Measurements from ENCODE around the gene AMPD3. TPM values are rescaled to one million over a fixed set of nuclear protein-coding genes. Genes with fewer than 3 reads are reported as not detected.

AMPD3 gene
- total RNA-seq, 1 experiment from 2014 or later, result 3.8 TPM

DNA sequence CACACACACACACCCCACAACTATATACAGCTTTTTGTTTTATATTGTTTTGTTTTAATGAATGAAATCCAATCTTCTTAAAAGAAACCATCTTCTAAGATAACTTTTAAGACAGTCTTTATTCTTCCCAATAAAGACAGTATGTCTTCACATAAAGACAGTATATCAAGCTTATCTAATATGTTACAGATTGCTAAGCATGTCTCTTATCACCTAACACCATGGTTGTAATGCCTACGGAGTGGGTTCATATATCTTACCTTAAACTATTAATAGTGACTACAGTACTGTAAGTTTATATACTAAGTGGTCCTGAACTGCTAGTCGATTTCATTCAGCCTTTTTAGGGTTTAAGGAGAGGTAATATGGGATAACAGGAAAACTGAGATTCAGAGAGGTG is 77.5 kb downstream of the AMPD3 start:
- no peaks in the 10 kb centered on the region for H3K27me3 ChIP-seq (ENCODE audit: control insufficient read depth, insufficient read depth, low read length)
- H3K4me3 ChIP-seq (ENCODE audit: insufficient read depth, low read depth, low read length), result no peak overlapping the region
- DNase-seq, result no peak
- H3K36me3 ChIP-seq (replicated peaks; ENCODE audit: control insufficient read depth, insufficient read depth, low read length), result peaks cover 2% of the 10 kb centered on the region

- no peak for DNase-seq
- 0 out of 2 replicates have a peak, but pooled peaks cover 2% of the 10 kb centered on the region for H3K36me3 ChIP-seq (replicated peaks; ENCODE audit: control insufficient read depth, insufficient read depth, low read length)
- H3K27me3 ChIP-seq (ENCODE audit: control insufficient read depth, insufficient read depth, low read length), result no peaks in the 10 kb centered on the region
- no peak overlapping the region for H3K4me3 ChIP-seq (ENCODE audit: insufficient read depth, low read depth, low read length)
Observed at GRCh38 chr11:10533323-10533722, 78.3 kb downstream of the AMPD3 start.

GRCh38 chr11:10534316-10534715 is 79.3 kb downstream of the AMPD3 start:
- H3K4me3 ChIP-seq (ENCODE audit: insufficient read depth, low read depth, low read length), result no peak overlapping the region
- H3K36me3 ChIP-seq (replicated peaks; ENCODE audit: control insufficient read depth, insufficient read depth, low read length), result 0 out of 2 replicates have a peak, but pooled peaks cover 2% of the 10 kb centered on the region
- DNase-seq, result no peak
- H3K27me3 ChIP-seq (ENCODE audit: control insufficient read depth, insufficient read depth, low read length), result no peaks in the 10 kb centered on the region

DNA sequence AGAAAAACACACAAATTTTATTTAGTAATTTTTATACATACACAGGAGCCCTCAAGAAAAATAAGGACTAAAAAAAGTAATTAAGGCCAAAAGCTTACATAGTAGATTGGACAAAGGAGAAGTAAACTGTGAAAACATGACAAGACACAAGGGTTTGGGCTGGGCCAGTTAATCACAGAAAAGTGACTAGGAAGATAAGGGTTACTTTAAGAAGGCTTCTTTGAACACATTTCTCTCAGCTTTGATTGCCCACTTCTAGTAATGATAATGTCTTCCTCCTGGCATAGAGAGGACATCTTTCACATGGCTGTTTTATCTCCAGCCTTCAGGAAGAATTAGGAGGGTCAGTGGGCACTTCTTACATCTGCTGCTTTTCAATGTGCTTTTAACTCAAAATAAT is 82.5 kb downstream of the AMPD3 start:
- H3K27me3 ChIP-seq (ENCODE audit: control insufficient read depth, insufficient read depth, low read length), result peaks cover 2% of the 10 kb centered on the region; the same call in 1 of the 2 replicates
- no peaks in the 10 kb centered on the region for H3K36me3 ChIP-seq (replicated peaks; ENCODE audit: control insufficient read depth, insufficient read depth, low read length)
- no peak overlapping the region for H3K4me3 ChIP-seq (ENCODE audit: insufficient read depth, low read depth, low read length)
- no peak for DNase-seq

DNA sequence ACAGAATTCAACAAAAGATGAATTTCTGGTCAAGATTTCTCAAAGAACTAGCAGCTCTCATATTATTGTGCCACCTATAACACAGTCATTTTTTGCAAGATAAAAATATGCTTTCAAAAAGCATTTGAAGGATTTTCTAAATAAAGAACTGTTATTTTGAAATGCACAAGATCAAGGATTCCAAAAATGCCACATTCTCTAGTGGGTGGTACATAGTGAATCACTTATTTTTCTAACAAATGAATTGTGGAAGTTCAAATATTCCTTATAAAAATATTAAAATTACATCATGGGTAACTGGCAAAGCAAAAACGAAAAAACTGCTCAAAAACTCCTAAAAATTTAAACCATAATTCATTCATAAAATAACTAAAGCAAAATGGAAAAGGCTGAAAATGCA is 83.9 kb downstream of the AMPD3 start:
- Histone ChIP-seq H3K27me3 (ENCODE audit: control insufficient read depth, insufficient read depth, low read length) (peaks cover 2% of the 10 kb centered on the region; the same call in 1 of the 2 replicates), H3K4me3 (ENCODE audit: insufficient read depth, low read depth, low read length) (no peak overlapping the region), H3K36me3 (replicated peaks; ENCODE audit: control insufficient read depth, insufficient read depth, low read length) (no peaks in the 10 kb centered on the region)
- DNase-seq, result no peak

DNA sequence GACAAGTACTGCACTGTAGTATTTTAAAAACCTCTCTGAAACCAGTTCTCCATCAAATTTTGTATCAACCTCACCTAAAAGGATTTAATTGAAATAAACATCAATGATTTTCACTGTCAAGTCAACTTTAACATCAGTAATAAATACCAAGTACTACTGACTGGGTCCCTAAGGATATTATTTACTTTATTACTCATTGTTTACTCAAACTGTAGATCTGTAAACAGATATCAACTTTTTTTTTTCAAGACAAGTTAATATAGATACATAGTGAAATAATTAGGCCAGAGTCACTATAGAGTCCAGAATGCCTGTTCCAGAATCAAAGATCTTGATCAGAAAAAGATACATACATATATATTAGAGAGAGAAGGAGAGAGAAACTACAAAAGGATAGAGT is 84.3 kb downstream of the AMPD3 start:
- Histone ChIP-seq H3K27me3 (ENCODE audit: control insufficient read depth, insufficient read depth, low read length) (peaks cover 2% of the 10 kb centered on the region; the same call in 1 of the 2 replicates), H3K4me3 (ENCODE audit: insufficient read depth, low read depth, low read length) (no peak overlapping the region), H3K36me3 (replicated peaks; ENCODE audit: control insufficient read depth, insufficient read depth, low read length) (no peaks in the 10 kb centered on the region)
- no peak for DNase-seq

DNA sequence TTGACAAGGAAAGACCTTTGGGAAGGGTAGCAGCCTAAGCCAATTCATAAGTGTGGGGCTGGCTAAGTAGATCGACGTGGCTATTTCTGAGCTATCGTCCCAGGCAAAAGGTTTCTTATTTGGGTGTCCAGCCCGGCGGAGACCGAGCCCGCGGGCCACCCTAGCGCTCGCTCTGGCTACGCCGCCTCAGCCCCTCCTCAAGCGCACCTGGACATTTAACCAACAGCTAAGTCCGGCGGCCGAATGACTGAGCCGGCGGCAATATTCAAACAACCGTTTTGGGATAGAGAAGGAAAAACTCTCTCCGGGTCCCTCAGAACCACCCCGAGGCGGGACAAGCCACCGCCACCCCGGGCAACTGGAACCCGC is 85.5 kb downstream of the AMPD3 start:
- peaks cover 2% of the 10 kb centered on the region; the same call in 1 of the 2 replicates for H3K27me3 ChIP-seq (ENCODE audit: control insufficient read depth, insufficient read depth, low read length)
- peak overlapping the region; percentile 89 for H3K4me3 ChIP-seq (ENCODE audit: insufficient read depth, low read depth, low read length)
- no peaks in the 10 kb centered on the region for H3K36me3 ChIP-seq (replicated peaks; ENCODE audit: control insufficient read depth, insufficient read depth, low read length)
- DNase-seq, result no peak

GRCh38 chr11:10540915-10541560 is 86.0 kb downstream of the AMPD3 start, which contains the start of gene RNF141:
Gene RNF141, minus strand, starts transcription at chr11:10541187. Its CDS starts 7,029 bp downstream, at chr11:10534158.
- DNase-seq, result peak; percentile 97
- H3K27me3 ChIP-seq (ENCODE audit: control insufficient read depth, insufficient read depth, low read length), result peaks cover 2% of the 10 kb centered on the region; the same call in 1 of the 2 replicates
- peak within 1 kb of the TSS; percentile 89 for H3K4me3 ChIP-seq (ENCODE audit: insufficient read depth, low read depth, low read length)
- no peaks in the 10 kb centered on the region for H3K36me3 ChIP-seq (replicated peaks; ENCODE audit: control insufficient read depth, insufficient read depth, low read length)

DNA sequence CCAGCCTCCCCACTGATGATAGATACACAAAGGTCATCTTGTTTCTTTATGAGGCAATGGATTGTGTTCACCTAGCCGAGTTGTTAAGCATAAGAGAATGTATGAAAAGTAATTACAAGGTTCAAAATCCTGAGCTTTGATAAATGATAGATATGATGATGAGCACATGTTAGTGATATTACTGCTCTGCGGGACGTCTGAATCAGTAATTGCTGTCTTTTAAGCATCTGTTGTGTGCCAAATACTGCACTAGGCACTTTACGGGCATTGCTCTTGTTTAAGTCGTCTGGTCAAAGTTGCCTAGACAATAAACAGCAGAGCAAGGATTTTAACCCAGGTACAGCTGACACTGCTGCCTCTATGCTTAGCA is 86.5 kb downstream of the AMPD3 start:
- peaks cover 2% of the 10 kb centered on the region; the same call in 1 of the 2 replicates for H3K27me3 ChIP-seq (ENCODE audit: control insufficient read depth, insufficient read depth, low read length)
- peak overlapping the region; percentile 42 for H3K4me3 ChIP-seq (ENCODE audit: insufficient read depth, low read depth, low read length)
- H3K36me3 ChIP-seq (replicated peaks; ENCODE audit: control insufficient read depth, insufficient read depth, low read length), result no peaks in the 10 kb centered on the region
- peak; percentile 18 for DNase-seq

- Histone ChIP-seq H3K36me3 (replicated peaks; ENCODE audit: control insufficient read depth, insufficient read depth, low read length) (no peaks in the 10 kb centered on the region), H3K27me3 (ENCODE audit: control insufficient read depth, insufficient read depth, low read length) (peaks cover 2% of the 10 kb centered on the region; the same call in 1 of the 2 replicates), H3K4me3 (ENCODE audit: insufficient read depth, low read depth, low read length) (no peak overlapping the region)
- no peak for DNase-seq
Observed at GRCh38 chr11:10542776-10543175, 87.7 kb downstream of the AMPD3 start.

GRCh38 chr11:10543782-10544181 is 88.7 kb downstream of the AMPD3 start:
- H3K27me3 ChIP-seq (ENCODE audit: control insufficient read depth, insufficient read depth, low read length), result peaks cover 2% of the 10 kb centered on the region; the same call in 1 of the 2 replicates
- H3K36me3 ChIP-seq (replicated peaks; ENCODE audit: control insufficient read depth, insufficient read depth, low read length), result no peaks in the 10 kb centered on the region
- DNase-seq, result no peak
- no peak overlapping the region for H3K4me3 ChIP-seq (ENCODE audit: insufficient read depth, low read depth, low read length)

DNA sequence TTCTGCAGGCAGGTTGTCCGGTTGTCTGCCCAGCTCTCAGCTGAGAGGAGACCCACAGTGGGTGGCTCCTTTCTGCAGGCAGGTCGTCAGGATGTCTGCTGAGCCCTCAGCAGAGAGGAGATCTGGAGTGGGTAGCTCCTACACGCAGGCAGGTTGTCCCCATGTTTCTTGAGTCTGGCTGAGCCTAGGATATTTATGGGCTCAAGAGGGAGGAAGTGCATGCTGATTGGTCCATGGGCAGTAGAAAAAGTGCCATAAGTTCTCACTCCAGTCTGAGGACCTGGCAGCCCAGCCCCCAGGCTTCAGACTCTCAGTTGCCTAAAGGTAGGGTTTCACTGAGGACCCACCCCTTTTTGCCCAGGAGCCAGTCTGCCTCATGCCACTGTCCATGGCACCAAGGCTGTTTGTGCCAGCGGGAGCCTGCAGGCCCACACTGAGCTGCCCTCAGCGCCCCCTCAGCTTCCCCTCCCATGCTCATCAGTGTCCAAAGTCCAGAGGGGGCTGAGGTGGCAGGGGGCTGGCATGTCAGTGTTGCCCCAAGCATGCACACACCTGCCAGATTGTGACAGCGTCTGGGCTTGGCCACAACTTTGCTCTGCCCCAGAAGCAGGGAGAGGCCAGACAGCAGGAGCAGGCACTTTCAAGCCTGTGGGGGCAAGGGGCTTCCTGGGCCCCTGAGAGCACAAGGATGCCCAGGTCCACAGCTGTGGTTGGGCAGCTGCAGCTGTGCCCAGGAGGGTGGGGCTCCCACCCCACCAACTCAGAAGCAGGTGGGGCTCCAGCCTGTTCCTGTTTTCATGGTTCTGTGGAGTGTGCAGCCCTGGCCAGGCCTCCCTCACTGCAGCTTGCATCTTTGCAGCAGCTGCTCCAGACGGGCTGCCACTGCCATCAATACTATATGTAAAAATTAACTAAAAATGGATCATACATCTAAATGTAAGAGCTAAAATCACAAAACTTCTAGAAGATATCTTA is 89.7 kb downstream of the AMPD3 start:
- Histone ChIP-seq H3K4me3 (ENCODE audit: insufficient read depth, low read depth, low read length) (no peak overlapping the region), H3K27me3 (ENCODE audit: control insufficient read depth, insufficient read depth, low read length) (peaks cover 2% of the 10 kb centered on the region; the same call in 1 of the 2 replicates), H3K36me3 (replicated peaks; ENCODE audit: control insufficient read depth, insufficient read depth, low read length) (no peaks in the 10 kb centered on the region)
- no peak for DNase-seq

DNA sequence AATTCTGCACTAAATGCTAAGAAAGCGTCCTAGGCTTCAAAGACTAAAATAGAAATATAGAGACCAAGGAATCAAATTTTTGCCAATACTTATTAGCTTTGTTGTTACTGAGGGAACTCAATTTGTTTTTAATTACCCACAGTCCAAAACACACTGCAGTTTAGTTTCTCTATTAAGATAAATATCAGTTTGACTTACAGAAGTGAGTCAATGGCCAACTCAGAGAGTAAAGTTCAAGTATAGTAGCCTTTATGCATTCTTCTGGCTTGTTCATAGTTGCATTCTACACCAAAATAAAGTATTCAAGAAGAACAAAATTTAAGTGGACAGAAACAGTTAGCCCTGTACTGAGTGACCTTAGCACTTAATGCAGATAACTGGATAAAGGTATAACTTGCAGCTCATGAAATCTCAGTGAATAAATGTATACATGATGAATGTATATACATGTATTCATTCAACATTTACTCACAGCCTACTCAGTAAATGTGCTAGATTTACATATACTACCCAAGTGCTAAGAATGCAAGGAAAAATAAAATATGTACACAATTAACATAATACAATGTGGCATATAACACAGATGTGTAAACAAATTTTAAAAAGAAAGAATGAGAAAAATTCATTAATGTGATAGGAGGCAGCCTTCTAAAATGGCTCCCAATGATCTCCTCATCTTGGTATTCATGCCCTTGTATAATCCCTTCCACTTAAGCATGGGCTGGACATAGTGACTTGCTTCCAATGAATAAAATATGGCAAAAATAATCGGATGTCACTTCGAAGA is 95.6 kb downstream of the AMPD3 start:
- no peaks in the 10 kb centered on the region for H3K36me3 ChIP-seq (replicated peaks; ENCODE audit: control insufficient read depth, insufficient read depth, low read length)
- no peak overlapping the region for H3K4me3 ChIP-seq (ENCODE audit: insufficient read depth, low read depth, low read length)
- no peak for DNase-seq
- H3K27me3 ChIP-seq (ENCODE audit: control insufficient read depth, insufficient read depth, low read length), result no peaks in the 10 kb centered on the region

DNA sequence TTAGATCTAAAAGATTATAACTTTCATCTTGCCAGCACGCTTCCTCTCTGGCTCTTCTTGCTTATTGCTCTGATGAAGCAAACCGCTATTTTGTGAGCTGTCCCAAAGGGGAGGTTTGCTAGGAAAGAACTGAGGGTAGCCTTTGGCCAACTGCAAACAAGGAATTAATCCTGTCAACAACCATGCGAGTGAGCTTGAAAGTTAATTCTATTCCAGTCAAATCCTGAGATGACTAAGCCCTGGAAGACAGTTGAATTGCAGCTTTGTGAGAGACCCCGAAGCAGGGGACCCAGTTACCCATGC is 96.2 kb downstream of the AMPD3 start:
- H3K27me3 ChIP-seq (ENCODE audit: control insufficient read depth, insufficient read depth, low read length), result no peaks in the 10 kb centered on the region
- DNase-seq, result no peak
- H3K36me3 ChIP-seq (replicated peaks; ENCODE audit: control insufficient read depth, insufficient read depth, low read length), result no peaks in the 10 kb centered on the region
- H3K4me3 ChIP-seq (ENCODE audit: insufficient read depth, low read depth, low read length), result no peak overlapping the region

Data from H7 (cell line).